Kidney (tissue), 14 donors: ENCODE measurements around the gene SC5D. TPM values are rescaled to one million over a fixed set of nuclear protein-coding genes. Genes with fewer than 3 reads are reported as not detected.

ENCODE experiments used
- DNase-seq, 5 donors: peaks; one replicate each; pipeline ENCODE4 v3.0.0-alpha.2; 2013 to 2020
- FAIRE-seq: peaks from 2 replicates; lab custom pipeline; 2012; peaks lifted over from hg19 to GRCh38; lab: Jason Lieb, UNC
- H3K27ac ChIP-seq, 2 donors: one replicate each; pipeline ENCODE4 v1.7.0; 2013; ENCODE audit warnings: low read depth in 2 of 2, low read length in 2 of 2, inconsistent platforms in 1 of 2
- H3K27me3 ChIP-seq: one replicate; pipeline ENCODE4 v1.7.1; 2013; ENCODE audit warnings: low read length, inconsistent platforms; ENCODE audit not compliant: control insufficient read depth, insufficient read depth
- H3K36me3 ChIP-seq, 3 donors: one replicate each; pipeline versions ENCODE4 v1.7.0 to v1.7.1; 2013; ENCODE audit warnings: low read length in 3 of 3, control low read depth in 1 of 3, inconsistent platforms in 1 of 3; ENCODE audit not compliant: insufficient read depth in 3 of 3, control insufficient read depth in 2 of 3
- H3K4me1 ChIP-seq, 3 donors: one replicate each; pipeline versions ENCODE4 v1.7.0 to v1.7.1; 2013; ENCODE audit warnings: low read length in 3 of 3, inconsistent platforms in 1 of 3, low read depth in 1 of 3; ENCODE audit not compliant: control insufficient read depth in 2 of 3, insufficient read depth in 2 of 3
- H3K4me3 ChIP-seq, 3 donors: one replicate each; pipeline versions ENCODE4 v1.7.0 to v1.8.1; 2013; ENCODE audit warnings: low read length in 3 of 3, control low read depth in 1 of 3, inconsistent platforms in 1 of 3
- H3K9ac ChIP-seq, 3 donors: one replicate each; pipeline versions ENCODE4 v1.7.0 to v1.7.1; 2013; ENCODE audit warnings: low read length in 3 of 3, control low read depth in 1 of 3, inconsistent platforms in 1 of 3
- H3K9me3 ChIP-seq, 3 donors: one replicate each; pipeline versions ENCODE4 v1.7.0 to v1.7.1; 2013; ENCODE audit warnings: low read length in 3 of 3, control low read depth in 1 of 3, inconsistent platforms in 1 of 3; ENCODE audit not compliant: control insufficient read depth in 2 of 3, insufficient read depth in 1 of 3
- CTCF ChIP-seq: IDR thresholded peaks from 3 replicates; pipeline ENCODE4 v1.5.1; 2012; ENCODE audit warnings: mild to moderate bottlenecking, moderate library complexity, borderline replicate concordance; ENCODE audit not compliant: insufficient read depth; ENCODE audit errors: extremely low read depth
- intact Hi-C: fragments of 100-400 bp; cut with DNase I; formaldehyde crosslinking; loops from one replicate; pipeline ENCODE4 v1.11.1; 2022
- polyA plus RNA-seq: library from polyadenylated mRNA; stranded (reverse); fragments of 350-450 nt; fragmentation: Illumina TruSeq; extraction: RNeasy Lipid Tissue Mini Kit (QIAGEN cat#74804); gene quantifications from one replicate; pipeline ENCODE4 v1.2.3, GENCODE V29; 2014; ENCODE audit warnings: low read depth, low replicate concordance; ENCODE audit not compliant: insufficient read depth
- total RNA-seq: library from RNA; stranded (reverse); fragmentation: NEBNext Ultra II Directional; extraction: Animal tissue kit (Norgen Biotek cat#: 25700); gene quantifications from one replicate; pipeline ENCODE4 v1.2.1, GENCODE V29; 2021
- donor health status: control.
- donor health status: control.
- donor health status: control.
- donor health status: control.
- donor health status: control.
- donor health status: DM: yes; HTN: yes; CAD: no.
- donor health status: Normal renal cell carcinoma (clear cell type).

The SC5D gene
- total and polyA plus RNA-seq, 2 donors from 2014 or later, result 26.6 to 43.3 TPM

- intact Hi-C loops, result loop anchor here (10.0 kb wide), 1 partner anchor 124 kb away; the partner anchor contains the start of genes SORL1 and SORL1-AS1
- H3K27ac ChIP-seq, result no peak overlapping the region
Observed at GRCh38 chr11:121330614-121331435, 38.3 kb downstream of the SC5D start.

GRCh38 chr11:121334973-121335710, 42.6 kb downstream of the SC5D start:
- Histone ChIP-seq H3K36me3 (no peaks in the 10 kb centered on the region), H3K27me3 (no peaks in the 10 kb centered on the region), H3K9ac (no peak overlapping the region), H3K4me3 (no peak overlapping the region), H3K27ac (no peak overlapping the region), H3K9me3 (no peaks in the 10 kb centered on the region), H3K4me1 (peaks cover 0 to 4% (median 3%) of the 10 kb centered on the region in 3 donors)
- intact Hi-C loops, result loop anchor here (10.0 kb wide), 1 partner anchor 120 kb away; the partner anchor contains the start of genes SORL1 and SORL1-AS1
- FAIRE-seq (no peak), DNase-seq (no peak)
- TF ChIP-seq CTCF, result no peak

More at GRCh38 chr11:121330614-121331435, 38.3 kb downstream of the SC5D start:
- no peaks in the 10 kb centered on the region for H3K9me3 ChIP-seq
- no peaks in the 10 kb centered on the region for H3K36me3 ChIP-seq
- TF ChIP-seq CTCF, result no peak
- DNase-seq (no peak), FAIRE-seq (no peak)
- H3K4me3 ChIP-seq, result no peak overlapping the region
- no peak overlapping the region for H3K9ac ChIP-seq
- H3K27me3 ChIP-seq, result no peaks in the 10 kb centered on the region
- no peaks in the 10 kb centered on the region for H3K4me1 ChIP-seq

- FAIRE-seq (no peak), DNase-seq (no peak)
- intact Hi-C loops, result loop anchor here (10.0 kb wide), 1 partner anchor 118 kb away; the partner anchor contains the start of genes SORL1 and SORL1-AS1
Observed at GRCh38 chr11:121336279-121336937, 43.8 kb downstream of the SC5D start.

More at GRCh38 chr11:121336279-121336937, 43.8 kb downstream of the SC5D start:
- no peak for TF ChIP-seq CTCF
- H3K27ac ChIP-seq, result no peak overlapping the region
- no peaks in the 10 kb centered on the region for H3K27me3 ChIP-seq
- no peak overlapping the region for H3K9ac ChIP-seq
- no peak overlapping the region for H3K4me3 ChIP-seq
- peaks cover 0 to 4% (median 3%) of the 10 kb centered on the region in 3 donors for H3K4me1 ChIP-seq
- no peaks in the 10 kb centered on the region for H3K36me3 ChIP-seq
- H3K9me3 ChIP-seq, result no peaks in the 10 kb centered on the region
